HepG2 (cell line): ENCODE measurements around the gene KRTAP10-5. TPM values are rescaled to one million over a fixed set of nuclear protein-coding genes. Genes with fewer than 3 reads are reported as not detected.
A peak's percentile ranks its signal among the peaks of the same experiment; 100 is the strongest.

Source experiments
- AGO1 ChIP-seq: fragments of 200-400 bp; formaldehyde crosslinking; IDR thresholded peaks from 2 replicates; pipeline ENCODE4 v1.6.1; 2017; ENCODE audit warnings: mild to moderate bottlenecking, low read depth, low read length, moderate library complexity; ENCODE audit not compliant: poor library complexity, severe bottlenecking
- ELF3 ChIP-seq: IDR thresholded peaks from 2 replicates; pipeline ENCODE4 v1.6.1; 2016; ENCODE audit warnings: missing genetic modification reagents, missing compliant biosample characterization
- ELF4 ChIP-seq: sonication (generic); formaldehyde crosslinking; IDR thresholded peaks from 2 replicates; pipeline ENCODE4 v1.5.0; 2020; ENCODE audit warnings: missing genetic modification reagents, mild to moderate bottlenecking, moderate library complexity, borderline replicate concordance
- GZF1 ChIP-seq: sonication (generic); formaldehyde crosslinking; IDR thresholded peaks from 2 replicates; pipeline ENCODE4 v1.5.1; 2020; ENCODE audit warnings: mild to moderate bottlenecking, missing genetic modification reagents
- IRF2 ChIP-seq: IDR thresholded peaks from 2 replicates; pipeline ENCODE4 v1.6.1; 2018; ENCODE audit warnings: missing genetic modification reagents, missing compliant biosample characterization
- ISL2 ChIP-seq: sonication (generic); formaldehyde crosslinking; IDR thresholded peaks from 2 replicates; pipeline ENCODE4 v1.5.0; 2020; ENCODE audit warnings: missing genetic modification reagents
- MIXL1 ChIP-seq: IDR thresholded peaks from 2 replicates; pipeline ENCODE4 v1.6.1; 2016
- NFIB ChIP-seq: sonication (generic); formaldehyde crosslinking; IDR thresholded peaks from 2 replicates; pipeline ENCODE4 v1.9.0; 2021; ENCODE audit warnings: missing genetic modification reagents, mild to moderate bottlenecking, borderline replicate concordance
- PLRG1 ChIP-seq: fragments of 450-650 bp; conservative IDR thresholded peaks from 2 replicates; pipeline ENCODE4 v1.6.1; 2016
- TCF7L2 ChIP-seq: IDR thresholded peaks from 2 replicates; pipeline ENCODE4 v1.6.1; 2011; ENCODE audit warnings: mild to moderate bottlenecking, low read depth, low read length, moderate library complexity
- ZBTB42 ChIP-seq: sonication (generic); formaldehyde crosslinking; IDR thresholded peaks from 2 replicates; pipeline ENCODE4 v1.5.0; 2020; ENCODE audit warnings: mild to moderate bottlenecking, missing genetic modification reagents
- ZNF547 ChIP-seq: sonication (generic); formaldehyde crosslinking; IDR thresholded peaks from 2 replicates; pipeline ENCODE4 v1.5.1; 2020; ENCODE audit warnings: mild to moderate bottlenecking, missing genetic modification reagents
- ZNF569 ChIP-seq: sonication (generic); formaldehyde crosslinking; IDR thresholded peaks from 2 replicates; pipeline ENCODE4 v1.5.0; 2020; ENCODE audit warnings: mild to moderate bottlenecking, missing genetic modification reagents, moderate library complexity, borderline replicate concordance
- ZNF616 ChIP-seq: sonication (generic); formaldehyde crosslinking; IDR thresholded peaks from 2 replicates; pipeline ENCODE4 v1.5.0; 2020; ENCODE audit warnings: low read depth, mild to moderate bottlenecking, missing genetic modification reagents
- ZNF776 ChIP-seq: sonication (generic); formaldehyde crosslinking; IDR thresholded peaks from 2 replicates; pipeline ENCODE4 v1.4.0; 2020; ENCODE audit warnings: mild to moderate bottlenecking, missing genetic modification reagents
- polyA plus RNA-seq, 8 experiments: library from polyadenylated mRNA; depleted of rRNA in 3 of 8; stranded (reverse) in 7 of 8; unstranded in 1 of 8; fragments of >200 nt; fragmentation: Illumina TruSeq in 4 of 8; extraction: Trizol in 4 of 8; gene quantifications; 2 replicates each; pipeline versions ENCODE4 v1.2.1 to v1.2.3, GENCODE V29; 2011 to 2016; ENCODE audit warnings: low read depth in 4 of 8, missing spikeins in 1 of 8, mixed read lengths in 1 of 8; ENCODE audit not compliant: insufficient read depth in 1 of 8
- total RNA-seq, 5 experiments: library from RNA; depleted of rRNA; stranded (reverse); fragments of >200 nt; fragmentation: Illumina TruSeq; extraction: Trizol; gene quantifications; 2 replicates each; pipeline ENCODE4 v1.2.3, GENCODE V29; 2016; ENCODE audit warnings: low read depth in 1 of 5
- TF ChIP-seq, protein P1 (sequence below): IDR thresholded peaks from 2 replicates; pipeline ENCODE4 v1.6.1; 2016; ENCODE audit warnings: control low read depth
- TF ChIP-seq, protein P2 (sequence below): sonication (generic); formaldehyde crosslinking; IDR thresholded peaks from 2 replicates; pipeline ENCODE4 v1.9.0; 2021; ENCODE audit warnings: missing genetic modification reagents, mild to moderate bottlenecking, borderline replicate concordance
- TF ChIP-seq, protein P3 (sequence below): sonication (generic); formaldehyde crosslinking; IDR thresholded peaks from 2 replicates; pipeline ENCODE4 v1.8.1; 2022; ENCODE audit warnings: mild to moderate bottlenecking, missing genetic modification reagents
- TF ChIP-seq, protein P4 (sequence below): sonication (generic); formaldehyde crosslinking; IDR thresholded peaks from 2 replicates; pipeline ENCODE4 v1.8.1; 2023; ENCODE audit warnings: mild to moderate bottlenecking, moderate library complexity, missing genetic modification reagents
- TF ChIP-seq, protein P5 (sequence below): sonication (generic); formaldehyde crosslinking; IDR thresholded peaks from 2 replicates; pipeline ENCODE4 v1.4.0; 2020; ENCODE audit warnings: missing genetic modification reagents, borderline replicate concordance

The KRTAP10-5 gene
- total and polyA plus RNA-seq, 2 of the 13 experiments (the other 11 are each of a cell fraction or from before 2014, with no cell fraction given): not detected

DNA sequence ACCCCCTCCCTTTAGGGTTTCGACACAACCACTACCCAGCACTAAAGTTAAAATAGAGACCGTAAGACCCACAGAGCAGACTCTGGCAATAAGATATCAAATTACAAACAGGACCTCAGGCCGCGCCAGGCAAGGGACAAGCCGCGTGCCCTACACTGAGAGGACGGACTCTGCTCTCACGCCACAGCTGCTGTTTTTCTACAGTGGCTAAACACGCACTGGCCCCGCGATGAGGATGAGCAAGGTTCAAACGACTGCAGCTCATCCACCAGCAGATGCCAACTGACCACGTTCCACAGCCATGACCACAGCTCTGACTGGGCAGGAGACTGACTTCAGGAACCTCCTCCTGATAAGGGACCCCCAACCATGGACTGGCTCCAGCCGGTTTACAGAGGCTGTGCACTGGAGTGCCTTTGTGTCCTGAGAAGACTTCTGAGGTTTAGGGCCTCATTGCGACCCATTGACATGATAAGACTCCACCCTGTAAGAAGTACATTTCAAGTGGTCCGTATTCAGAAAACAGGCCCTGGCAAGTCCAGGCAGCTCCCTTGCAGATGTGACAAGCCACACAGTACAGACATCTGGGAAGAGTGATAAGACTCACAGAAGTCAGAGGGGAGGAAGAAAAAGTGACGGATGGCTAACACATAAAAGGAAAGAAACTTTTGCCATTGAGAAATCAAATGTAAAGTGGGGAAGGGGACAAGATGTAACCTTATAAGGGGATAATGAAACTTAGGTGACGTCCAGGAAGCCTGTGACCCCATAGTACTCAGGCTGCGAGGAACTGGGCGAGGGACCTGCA, 13.4 kb upstream of the KRTAP10-5 start (continued):
- TF ChIP-seq IRF2 (CRISPR knock-in tag) (peak; percentile 79; the same call in 1 of the 2 replicates), ZNF776 (CRISPR knock-in tag) (no peak), ELF3 (CRISPR knock-in tag) (peak; percentile 75), NFIB (no peak), TCF7L2 (no peak), GZF1 (CRISPR knock-in tag) (no peak; the same call in 1 of the 2 replicates), ELF4 (CRISPR knock-in tag) (no peak), PLRG1 (no peak), ZNF569 (CRISPR knock-in tag) (no peak), MIXL1 (CRISPR knock-in tag) (peak; percentile 82), ISL2 (CRISPR knock-in tag) (peak; percentile 51), ZNF616 (CRISPR knock-in tag) (0 out of 2 replicates have a peak, but pooled peaks have one; percentile 40), ZBTB42 (CRISPR knock-in tag) (no peak), ZNF547 (peak; percentile 73), AGO1 (no peak)
- TF ChIP-seq, protein P1, sequence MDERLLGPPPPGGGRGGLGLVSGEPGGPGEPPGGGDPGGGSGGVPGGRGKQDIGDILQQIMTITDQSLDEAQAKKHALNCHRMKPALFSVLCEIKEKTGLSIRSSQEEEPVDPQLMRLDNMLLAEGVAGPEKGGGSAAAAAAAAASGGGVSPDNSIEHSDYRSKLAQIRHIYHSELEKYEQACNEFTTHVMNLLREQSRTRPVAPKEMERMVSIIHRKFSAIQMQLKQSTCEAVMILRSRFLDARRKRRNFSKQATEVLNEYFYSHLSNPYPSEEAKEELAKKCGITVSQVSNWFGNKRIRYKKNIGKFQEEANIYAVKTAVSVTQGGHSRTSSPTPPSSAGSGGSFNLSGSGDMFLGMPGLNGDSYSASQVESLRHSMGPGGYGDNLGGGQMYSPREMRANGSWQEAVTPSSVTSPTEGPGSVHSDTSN (CRISPR knock-in tag): no peak
- TF ChIP-seq, protein P2, sequence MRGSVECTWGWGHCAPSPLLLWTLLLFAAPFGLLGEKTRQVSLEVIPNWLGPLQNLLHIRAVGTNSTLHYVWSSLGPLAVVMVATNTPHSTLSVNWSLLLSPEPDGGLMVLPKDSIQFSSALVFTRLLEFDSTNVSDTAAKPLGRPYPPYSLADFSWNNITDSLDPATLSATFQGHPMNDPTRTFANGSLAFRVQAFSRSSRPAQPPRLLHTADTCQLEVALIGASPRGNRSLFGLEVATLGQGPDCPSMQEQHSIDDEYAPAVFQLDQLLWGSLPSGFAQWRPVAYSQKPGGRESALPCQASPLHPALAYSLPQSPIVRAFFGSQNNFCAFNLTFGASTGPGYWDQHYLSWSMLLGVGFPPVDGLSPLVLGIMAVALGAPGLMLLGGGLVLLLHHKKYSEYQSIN (CRISPR knock-in tag): no peak
- TF ChIP-seq, protein P3, sequence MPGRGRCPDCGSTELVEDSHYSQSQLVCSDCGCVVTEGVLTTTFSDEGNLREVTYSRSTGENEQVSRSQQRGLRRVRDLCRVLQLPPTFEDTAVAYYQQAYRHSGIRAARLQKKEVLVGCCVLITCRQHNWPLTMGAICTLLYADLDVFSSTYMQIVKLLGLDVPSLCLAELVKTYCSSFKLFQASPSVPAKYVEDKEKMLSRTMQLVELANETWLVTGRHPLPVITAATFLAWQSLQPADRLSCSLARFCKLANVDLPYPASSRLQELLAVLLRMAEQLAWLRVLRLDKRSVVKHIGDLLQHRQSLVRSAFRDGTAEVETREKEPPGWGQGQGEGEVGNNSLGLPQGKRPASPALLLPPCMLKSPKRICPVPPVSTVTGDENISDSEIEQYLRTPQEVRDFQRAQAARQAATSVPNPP (CRISPR knock-in tag): peak; percentile 24; the same call in 1 of the 2 replicates
- TF ChIP-seq, protein P4, sequence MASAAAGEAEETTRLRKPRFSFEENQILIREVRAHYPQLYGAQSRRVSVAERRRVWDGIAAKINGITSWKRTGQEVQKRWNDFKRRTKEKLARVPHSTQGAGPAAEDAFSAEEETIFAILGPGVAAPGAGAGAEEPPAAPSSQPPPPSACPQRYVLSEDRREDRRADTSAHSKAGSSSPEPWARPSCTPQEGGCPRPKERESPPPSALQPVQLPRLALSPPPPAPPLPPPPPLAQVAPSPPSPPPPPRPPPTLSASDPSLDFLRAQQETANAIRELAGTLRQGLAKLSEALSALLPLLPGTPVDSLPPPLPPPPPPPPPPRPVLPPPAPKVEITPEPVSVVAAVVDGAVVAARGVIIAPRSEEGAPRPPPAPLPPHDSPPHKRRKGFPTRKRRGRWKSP (CRISPR knock-in tag): peak; percentile 77; the same call in 1 of the 2 replicates
- TF ChIP-seq, protein P5, sequence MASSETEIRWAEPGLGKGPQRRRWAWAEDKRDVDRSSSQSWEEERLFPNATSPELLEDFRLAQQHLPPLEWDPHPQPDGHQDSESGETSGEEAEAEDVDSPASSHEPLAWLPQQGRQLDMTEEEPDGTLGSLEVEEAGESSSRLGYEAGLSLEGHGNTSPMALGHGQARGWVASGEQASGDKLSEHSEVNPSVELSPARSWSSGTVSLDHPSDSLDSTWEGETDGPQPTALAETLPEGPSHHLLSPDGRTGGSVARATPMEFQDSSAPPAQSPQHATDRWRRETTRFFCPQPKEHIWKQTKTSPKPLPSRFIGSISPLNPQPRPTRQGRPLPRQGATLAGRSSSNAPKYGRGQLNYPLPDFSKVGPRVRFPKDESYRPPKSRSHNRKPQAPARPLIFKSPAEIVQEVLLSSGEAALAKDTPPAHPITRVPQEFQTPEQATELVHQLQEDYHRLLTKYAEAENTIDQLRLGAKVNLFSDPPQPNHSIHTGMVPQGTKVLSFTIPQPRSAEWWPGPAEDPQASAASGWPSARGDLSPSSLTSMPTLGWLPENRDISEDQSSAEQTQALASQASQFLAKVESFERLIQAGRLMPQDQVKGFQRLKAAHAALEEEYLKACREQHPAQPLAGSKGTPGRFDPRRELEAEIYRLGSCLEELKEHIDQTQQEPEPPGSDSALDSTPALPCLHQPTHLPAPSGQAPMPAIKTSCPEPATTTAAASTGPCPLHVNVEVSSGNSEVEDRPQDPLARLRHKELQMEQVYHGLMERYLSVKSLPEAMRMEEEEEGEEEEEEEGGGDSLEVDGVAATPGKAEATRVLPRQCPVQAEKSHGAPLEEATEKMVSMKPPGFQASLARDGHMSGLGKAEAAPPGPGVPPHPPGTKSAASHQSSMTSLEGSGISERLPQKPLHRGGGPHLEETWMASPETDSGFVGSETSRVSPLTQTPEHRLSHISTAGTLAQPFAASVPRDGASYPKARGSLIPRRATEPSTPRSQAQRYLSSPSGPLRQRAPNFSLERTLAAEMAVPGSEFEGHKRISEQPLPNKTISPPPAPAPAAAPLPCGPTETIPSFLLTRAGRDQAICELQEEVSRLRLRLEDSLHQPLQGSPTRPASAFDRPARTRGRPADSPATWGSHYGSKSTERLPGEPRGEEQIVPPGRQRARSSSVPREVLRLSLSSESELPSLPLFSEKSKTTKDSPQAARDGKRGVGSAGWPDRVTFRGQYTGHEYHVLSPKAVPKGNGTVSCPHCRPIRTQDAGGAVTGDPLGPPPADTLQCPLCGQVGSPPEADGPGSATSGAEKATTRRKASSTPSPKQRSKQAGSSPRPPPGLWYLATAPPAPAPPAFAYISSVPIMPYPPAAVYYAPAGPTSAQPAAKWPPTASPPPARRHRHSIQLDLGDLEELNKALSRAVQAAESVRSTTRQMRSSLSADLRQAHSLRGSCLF: no peak
